HG02884 (cell line): ENCODE data around the gene TRPT1.

Source experiments
- ATAC-seq: cut with Tn5 transposase; IDR thresholded peaks from one replicate; pipeline ENCODE4 v1.9.1; 2021; ENCODE audit warnings: mild to moderate bottlenecking, moderate library complexity; ENCODE audit not compliant: unreplicated experiment

Gene TRPT1

DNA sequence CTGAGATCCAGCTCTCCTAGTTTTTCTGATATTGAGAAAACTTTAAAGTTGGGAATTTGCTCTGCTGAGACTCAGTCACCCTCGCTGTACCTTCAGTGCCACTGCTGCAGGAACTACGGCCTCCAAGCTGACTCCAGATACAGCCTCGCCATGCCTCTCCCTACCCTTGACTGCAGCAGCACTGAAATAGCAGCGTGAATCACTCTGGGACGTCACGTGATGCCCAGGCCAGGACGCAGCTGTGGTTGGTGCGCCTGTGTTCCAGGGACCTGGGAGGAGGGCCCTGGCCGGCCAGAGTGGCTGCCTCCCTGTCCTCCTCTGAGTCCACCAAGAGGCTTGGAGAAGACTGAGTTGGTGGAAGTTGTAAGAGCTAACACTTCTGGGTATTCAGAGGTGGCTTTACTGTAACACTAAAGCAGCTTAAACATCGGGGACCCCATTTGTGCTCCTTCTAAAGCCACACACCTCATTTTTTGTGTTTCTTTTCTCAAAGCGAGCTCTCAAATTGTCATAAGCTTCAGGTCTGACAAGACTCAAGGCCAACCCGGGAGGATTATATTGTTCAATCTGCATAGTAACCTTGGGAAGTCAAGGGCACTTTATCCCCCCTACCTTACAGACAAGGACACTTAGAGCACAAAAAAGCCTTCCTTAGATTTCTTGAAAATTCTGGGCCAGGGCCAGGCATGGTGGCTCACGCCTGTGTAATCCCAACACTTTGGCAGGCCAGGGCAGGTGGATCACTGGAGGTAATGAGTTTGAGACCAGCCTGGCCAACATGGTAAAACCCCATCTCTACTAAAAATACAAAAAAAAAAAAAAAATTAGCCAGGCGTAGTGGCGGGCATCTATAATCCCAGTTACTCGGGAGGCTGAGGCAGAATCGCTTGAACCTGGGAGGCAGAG is 44.2 kb downstream of the TRPT1 start:
- ATAC-seq = no peak

DNA sequence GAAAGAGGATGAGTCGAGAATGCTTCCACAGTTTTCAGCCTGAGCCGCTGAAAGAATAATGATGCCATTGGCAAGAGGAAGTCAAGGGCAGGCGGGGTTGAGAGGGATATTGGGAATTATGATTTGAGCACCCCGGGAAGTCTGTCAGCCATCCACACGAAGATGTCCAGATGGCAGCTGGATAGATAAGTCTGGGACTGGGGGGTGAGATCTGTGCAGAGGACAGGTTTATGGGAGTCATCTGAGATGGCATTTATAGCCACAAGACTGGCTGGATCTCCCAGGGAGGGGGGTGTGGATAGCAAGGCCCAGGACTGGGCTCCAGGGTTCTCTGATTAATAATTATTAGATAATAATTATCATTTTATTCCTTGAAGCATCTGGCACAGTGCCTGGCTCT is 45.1 kb downstream of the TRPT1 start:
- ATAC-seq = no peak

DNA sequence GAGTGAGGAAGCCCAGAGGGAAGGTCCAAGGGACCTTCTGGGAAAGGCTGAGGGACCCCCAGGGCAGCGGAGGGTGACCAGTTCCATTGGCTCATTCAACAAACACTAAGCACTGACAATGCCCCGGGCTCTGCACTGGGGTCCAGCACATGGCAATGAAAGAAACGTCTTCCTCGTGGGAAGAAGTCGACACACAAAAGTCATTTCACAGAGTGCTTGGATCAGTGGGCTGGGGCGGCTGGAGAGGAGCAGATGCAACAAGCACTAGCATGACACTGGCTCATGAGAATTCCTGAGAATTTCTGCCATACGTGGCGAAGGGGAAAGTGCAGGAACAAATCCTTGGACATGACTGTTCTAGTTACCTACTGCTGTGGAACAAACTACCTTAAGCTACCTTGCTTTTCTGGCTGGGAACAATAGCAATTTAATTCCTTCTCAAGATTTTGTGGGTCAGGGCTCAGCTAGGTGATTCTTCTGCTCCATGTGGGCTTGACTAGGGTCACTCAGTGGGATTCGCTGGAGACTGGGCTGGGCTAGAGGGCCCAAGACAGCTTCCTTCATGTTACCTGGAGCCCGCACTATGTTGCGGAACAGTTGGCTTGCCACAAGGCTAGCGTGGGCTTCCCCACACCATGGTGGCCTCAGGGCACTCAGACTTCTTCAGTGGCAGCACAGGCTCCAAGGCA is 46.9 kb downstream of the TRPT1 start:
- ATAC-seq = no peak

DNA sequence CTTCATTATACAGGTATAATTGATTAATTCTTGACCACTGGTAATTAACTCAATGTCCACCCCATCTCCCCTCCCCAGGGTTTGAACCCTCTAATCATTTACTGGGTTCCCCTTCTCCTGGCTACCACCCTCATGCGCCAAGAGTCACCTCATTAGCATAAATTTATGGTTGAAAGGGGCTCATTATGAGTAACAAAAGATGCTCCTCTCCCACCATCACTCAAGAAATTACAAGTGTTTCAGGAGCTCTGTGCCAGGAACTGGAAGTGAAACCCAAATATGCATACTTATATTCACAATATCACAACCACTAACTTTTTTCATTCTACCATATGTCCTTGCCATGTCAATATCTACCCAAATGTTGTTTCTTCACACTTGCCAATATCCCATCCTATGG is 47.8 kb downstream of the TRPT1 start:
- no peak for ATAC-seq

DNA sequence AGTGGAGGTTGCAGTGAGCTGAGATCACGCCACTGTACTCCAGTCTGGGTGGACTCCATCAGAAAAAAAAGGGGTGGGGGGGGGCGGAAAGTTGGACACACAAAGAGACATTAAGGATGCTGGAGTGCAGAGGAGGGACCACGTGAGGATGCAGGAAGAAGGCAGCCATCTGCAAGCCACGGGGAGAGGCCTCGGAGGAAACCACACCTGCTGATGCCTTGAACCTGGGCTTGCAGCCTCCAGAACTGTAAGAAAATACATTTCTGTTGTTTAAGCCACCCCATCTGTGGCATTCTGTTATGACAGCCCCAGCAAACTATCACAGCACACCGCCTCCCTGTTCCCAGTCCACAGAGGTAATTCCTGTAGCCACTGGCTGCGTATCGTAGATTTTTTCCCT is 49.2 kb downstream of the TRPT1 start:
- ATAC-seq = no peak
